ENCODE data around the gene ITGB3.

ITGB3 gene

DNA sequence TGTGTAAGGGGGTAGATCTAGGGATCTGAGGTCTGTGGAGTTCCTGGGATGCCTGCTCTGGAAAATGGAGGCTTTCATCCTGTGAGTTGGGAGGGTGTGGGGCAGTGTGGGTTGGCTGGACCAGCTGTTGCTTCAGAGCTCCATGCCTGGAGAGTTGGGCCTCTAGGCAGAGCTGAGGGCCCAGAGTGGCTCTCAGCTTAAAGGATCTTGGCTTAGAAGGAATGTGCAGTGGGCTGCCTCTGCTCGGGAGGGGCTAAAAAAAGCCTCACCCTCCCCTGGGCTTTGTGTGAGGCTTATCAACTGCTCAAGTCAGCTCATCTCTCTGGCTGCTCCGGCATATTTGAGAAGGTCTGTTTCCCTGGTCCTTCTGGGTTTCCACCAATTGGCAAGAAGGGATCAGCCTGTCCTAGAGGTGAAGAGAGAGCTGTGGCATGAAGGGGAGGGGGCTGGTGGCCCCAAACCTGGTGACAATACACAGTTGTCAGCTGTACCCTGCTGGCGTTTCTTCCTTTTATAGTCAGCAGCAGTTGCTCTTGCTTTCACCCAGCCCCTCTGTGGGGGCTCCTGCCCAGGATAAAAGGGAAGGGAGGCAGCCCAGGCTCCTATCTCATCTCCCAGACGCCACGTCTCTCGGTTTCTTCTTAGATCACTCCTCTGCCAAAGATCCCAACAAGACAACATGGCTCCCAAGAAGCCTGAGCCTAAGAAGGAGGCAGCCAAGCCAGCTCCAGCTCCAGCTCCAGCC, 44.7 kb upstream of the ITGB3 start, which contains the start of gene MYL4:
TSS of gene MYL4 (plus strand) at position 605 of the 745 bp plus-strand sequence. CDS start at position 680, 75 bp downstream.
- no peak for DNase-seq (ENCODE audit: low read depth)
- in situ Hi-C loops (cut with HindIII; ENCODE audit: low sequenced_read_pairs), result no loop called here
- no peak within 1 kb of the TSS for H3K4me3 ChIP-seq (ENCODE audit: low read depth, low read length)
- TF ChIP-seq, protein P1, sequence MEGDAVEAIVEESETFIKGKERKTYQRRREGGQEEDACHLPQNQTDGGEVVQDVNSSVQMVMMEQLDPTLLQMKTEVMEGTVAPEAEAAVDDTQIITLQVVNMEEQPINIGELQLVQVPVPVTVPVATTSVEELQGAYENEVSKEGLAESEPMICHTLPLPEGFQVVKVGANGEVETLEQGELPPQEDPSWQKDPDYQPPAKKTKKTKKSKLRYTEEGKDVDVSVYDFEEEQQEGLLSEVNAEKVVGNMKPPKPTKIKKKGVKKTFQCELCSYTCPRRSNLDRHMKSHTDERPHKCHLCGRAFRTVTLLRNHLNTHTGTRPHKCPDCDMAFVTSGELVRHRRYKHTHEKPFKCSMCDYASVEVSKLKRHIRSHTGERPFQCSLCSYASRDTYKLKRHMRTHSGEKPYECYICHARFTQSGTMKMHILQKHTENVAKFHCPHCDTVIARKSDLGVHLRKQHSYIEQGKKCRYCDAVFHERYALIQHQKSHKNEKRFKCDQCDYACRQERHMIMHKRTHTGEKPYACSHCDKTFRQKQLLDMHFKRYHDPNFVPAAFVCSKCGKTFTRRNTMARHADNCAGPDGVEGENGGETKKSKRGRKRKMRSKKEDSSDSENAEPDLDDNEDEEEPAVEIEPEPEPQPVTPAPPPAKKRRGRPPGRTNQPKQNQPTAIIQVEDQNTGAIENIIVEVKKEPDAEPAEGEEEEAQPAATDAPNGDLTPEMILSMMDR (IDR thresholded peaks at IDR 0.05; ENCODE audit: low read depth, low read length, missing control alignments), result no peak

- TF ChIP-seq, protein P1 (IDR thresholded peaks at IDR 0.05; ENCODE audit: low read depth, low read length, missing control alignments), result no peak
- in situ Hi-C loops (cut with HindIII; ENCODE audit: low sequenced_read_pairs), result no loop called here
- no peak for DNase-seq (ENCODE audit: low read depth)
- H3K4me3 ChIP-seq (ENCODE audit: low read depth, low read length), result no peak overlapping the region
These were observed 44.1 kb upstream of the ITGB3 start for GRCh38 chr17:47209499-47209898.

GRCh38 chr17:47210105-47210504, 43.5 kb upstream of the ITGB3 start:
- no peak for DNase-seq (ENCODE audit: low read depth)
- TF ChIP-seq, protein P1 (IDR thresholded peaks at IDR 0.05; ENCODE audit: low read depth, low read length, missing control alignments), result no peak
- in situ Hi-C loops (cut with HindIII; ENCODE audit: low sequenced_read_pairs), result no loop called here
- no peak overlapping the region for H3K4me3 ChIP-seq (ENCODE audit: low read depth, low read length)

GRCh38 chr17:47210779-47211178, 42.8 kb upstream of the ITGB3 start:
- H3K4me3 ChIP-seq (ENCODE audit: low read depth, low read length), result no peak overlapping the region
- in situ Hi-C loops (cut with HindIII; ENCODE audit: low sequenced_read_pairs), result no loop called here
- no peak for DNase-seq (ENCODE audit: low read depth)
- TF ChIP-seq, protein P1 (IDR thresholded peaks at IDR 0.05; ENCODE audit: low read depth, low read length, missing control alignments), result no peak

DNA sequence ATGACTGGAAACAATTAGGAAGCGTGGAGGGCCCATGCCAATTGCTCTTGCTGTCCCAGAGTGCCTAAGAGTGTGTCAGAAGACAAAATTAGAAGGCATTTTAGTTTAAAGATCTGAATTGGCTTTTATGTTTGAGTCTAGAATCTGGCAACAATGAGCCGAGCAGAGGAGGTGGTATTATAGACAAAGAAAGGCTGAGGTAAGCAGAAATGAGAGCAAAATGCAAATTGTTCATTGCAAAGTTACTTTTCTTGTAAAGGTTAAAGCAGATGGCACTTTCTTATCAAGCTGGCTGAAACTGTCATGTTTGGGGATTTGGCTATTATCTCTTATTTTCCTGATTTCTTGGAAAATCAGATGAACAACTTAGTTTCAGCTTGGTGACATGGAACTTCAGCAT, 41.2 kb upstream of the ITGB3 start:
- H3K4me3 ChIP-seq (ENCODE audit: low read depth, low read length), result no peak overlapping the region
- DNase-seq (ENCODE audit: low read depth), result no peak
- TF ChIP-seq, protein P1 (IDR thresholded peaks at IDR 0.05; ENCODE audit: low read depth, low read length, missing control alignments), result no peak
- in situ Hi-C loops (cut with HindIII; ENCODE audit: low sequenced_read_pairs), result no loop called here

- no peak overlapping the region for H3K4me3 ChIP-seq (ENCODE audit: low read depth, low read length)
- no peak for DNase-seq (ENCODE audit: low read depth)
- TF ChIP-seq, protein P1 (IDR thresholded peaks at IDR 0.05; ENCODE audit: low read depth, low read length, missing control alignments), result no peak
- in situ Hi-C loops (cut with HindIII; ENCODE audit: low sequenced_read_pairs), result no loop called here
These were observed 40.1 kb upstream of the ITGB3 start for GRCh38 chr17:47213540-47213939.
